KMS-11 (cell line): Measurements from ENCODE around the gene TICRR.
"Not testable (repeated sequence)": the region's sequence is repeated elsewhere in the genome, so short reads cannot be mapped to it uniquely, and the experiment has no call there.

Experiments used
- H2AFZ ChIP-seq: fragments of 200-600 bp; sonication (generic); 2 replicates; pipeline ENCODE4 v1.6.1; 2016; ENCODE audit warnings: antibody characterized with exemption, mixed run types, low read depth
- H3K27ac ChIP-seq: fragments of 200-600 bp; sonication (generic); 2 replicates; pipeline ENCODE4 v1.6.1; 2016; ENCODE audit warnings: mild to moderate bottlenecking, mixed run types
- H3K27me3 ChIP-seq: fragments of 200-600 bp; sonication (generic); 2 replicates; pipeline ENCODE4 v1.6.1; 2017; ENCODE audit warnings: mild to moderate bottlenecking, low read depth, mixed run types, moderate library complexity; ENCODE audit not compliant: insufficient read depth
- H3K36me3 ChIP-seq: fragments of 200-600 bp; sonication (generic); 2 replicates; pipeline ENCODE4 v1.6.1; 2017; ENCODE audit warnings: mild to moderate bottlenecking, mixed run types; ENCODE audit not compliant: insufficient read depth
- H3K4me1 ChIP-seq: fragments of 200-600 bp; sonication (generic); 2 replicates; pipeline ENCODE4 v1.6.1; 2016; ENCODE audit warnings: mild to moderate bottlenecking, low read depth, mixed run types; ENCODE audit not compliant: poor library complexity, severe bottlenecking
- H3K4me2 ChIP-seq: fragments of 200-600 bp; sonication (generic); 2 replicates; pipeline ENCODE4 v1.7.0; 2016; ENCODE audit warnings: mild to moderate bottlenecking, mixed run types
- H3K4me3 ChIP-seq: fragments of 200-600 bp; sonication (generic); IDR thresholded peaks from 2 replicates; pipeline ENCODE4 v1.6.1; 2017; ENCODE audit warnings: low read depth, low read length, mixed read lengths; ENCODE audit not compliant: insufficient read depth
- H3K79me2 ChIP-seq: fragments of 200-600 bp; sonication (generic); 2 replicates; pipeline ENCODE4 v1.6.1; 2016; ENCODE audit warnings: low read depth, mixed run types; ENCODE audit not compliant: insufficient read depth
- H3K9ac ChIP-seq: fragments of 200-600 bp; sonication (generic); 2 replicates; pipeline ENCODE4 v1.6.1; 2016; ENCODE audit warnings: mild to moderate bottlenecking, mixed run types
- H4K20me1 ChIP-seq: fragments of 200-600 bp; sonication (generic); 2 replicates; pipeline ENCODE4 v1.6.1; 2016; ENCODE audit warnings: mild to moderate bottlenecking, mixed run types; ENCODE audit not compliant: insufficient read depth
- TF ChIP-seq, protein P1 (sequence below): fragments of 200-600 bp; sonication (generic); conservative IDR thresholded peaks from 2 replicates; pipeline ENCODE4 v1.6.1; 2017; ENCODE audit warnings: low read depth, mild to moderate bottlenecking, antibody characterized with exemption, low read length, moderate library complexity, mixed read lengths

TICRR gene

DNA sequence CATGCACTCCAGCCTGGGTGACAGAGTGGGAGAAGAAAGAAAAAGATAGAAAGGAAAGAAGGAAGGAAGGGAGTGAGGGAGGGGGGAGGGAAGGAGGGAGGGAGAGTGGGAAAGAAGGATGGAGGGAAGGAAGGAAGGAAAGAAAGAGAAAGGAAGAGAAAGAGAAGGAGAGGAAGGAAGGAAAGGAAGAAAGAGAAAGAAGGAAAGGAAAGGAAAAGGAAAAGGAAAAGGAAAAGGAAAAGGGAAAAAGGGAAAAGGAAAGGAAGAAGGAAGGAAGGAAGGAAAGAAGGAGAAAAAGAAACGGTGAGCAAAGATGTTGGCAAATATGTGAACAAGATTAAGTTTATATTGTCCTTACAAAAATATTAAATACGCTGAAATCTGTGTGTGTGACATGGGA is 36.2 kb upstream of the TICRR start:
- no peak overlapping the region for H3K9ac ChIP-seq
- TF ChIP-seq, protein P1, sequence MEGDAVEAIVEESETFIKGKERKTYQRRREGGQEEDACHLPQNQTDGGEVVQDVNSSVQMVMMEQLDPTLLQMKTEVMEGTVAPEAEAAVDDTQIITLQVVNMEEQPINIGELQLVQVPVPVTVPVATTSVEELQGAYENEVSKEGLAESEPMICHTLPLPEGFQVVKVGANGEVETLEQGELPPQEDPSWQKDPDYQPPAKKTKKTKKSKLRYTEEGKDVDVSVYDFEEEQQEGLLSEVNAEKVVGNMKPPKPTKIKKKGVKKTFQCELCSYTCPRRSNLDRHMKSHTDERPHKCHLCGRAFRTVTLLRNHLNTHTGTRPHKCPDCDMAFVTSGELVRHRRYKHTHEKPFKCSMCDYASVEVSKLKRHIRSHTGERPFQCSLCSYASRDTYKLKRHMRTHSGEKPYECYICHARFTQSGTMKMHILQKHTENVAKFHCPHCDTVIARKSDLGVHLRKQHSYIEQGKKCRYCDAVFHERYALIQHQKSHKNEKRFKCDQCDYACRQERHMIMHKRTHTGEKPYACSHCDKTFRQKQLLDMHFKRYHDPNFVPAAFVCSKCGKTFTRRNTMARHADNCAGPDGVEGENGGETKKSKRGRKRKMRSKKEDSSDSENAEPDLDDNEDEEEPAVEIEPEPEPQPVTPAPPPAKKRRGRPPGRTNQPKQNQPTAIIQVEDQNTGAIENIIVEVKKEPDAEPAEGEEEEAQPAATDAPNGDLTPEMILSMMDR, result no peak
- H3K36me3 ChIP-seq, result no peaks in the 10 kb centered on the region
- H3K27me3 ChIP-seq, result no peaks in the 10 kb centered on the region
- no peaks in the 10 kb centered on the region for H3K79me2 ChIP-seq
- H2AFZ ChIP-seq, result no peak overlapping the region
- H3K27ac ChIP-seq, result no peak overlapping the region
- no peaks in the 10 kb centered on the region for H3K4me1 ChIP-seq
- no peaks in the 10 kb centered on the region for H4K20me1 ChIP-seq
- H3K4me2 ChIP-seq, result no peak overlapping the region
- H3K4me3 ChIP-seq, result no peak overlapping the region

DNA sequence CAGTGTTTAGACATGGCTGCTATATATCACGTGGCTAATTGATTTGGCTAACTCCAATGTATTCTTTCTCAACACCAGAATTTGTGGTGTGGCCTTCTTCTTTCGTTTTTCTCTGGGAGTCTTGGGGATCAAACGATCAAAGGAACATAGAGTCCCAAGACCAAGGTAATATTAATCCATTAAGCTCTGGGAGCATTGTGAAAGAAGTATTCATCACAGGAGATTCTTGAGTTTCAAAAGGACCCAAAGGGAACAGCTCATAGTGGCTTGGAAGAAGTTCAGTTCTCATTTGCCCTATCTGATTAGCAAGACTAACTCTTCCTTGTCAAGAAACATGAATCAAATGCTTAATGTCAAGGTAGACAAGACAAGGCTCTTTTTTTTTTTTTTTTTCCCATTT is 32.9 kb upstream of the TICRR start:
- Histone ChIP-seq H3K4me1 (no peaks in the 10 kb centered on the region), H3K27ac (no peak overlapping the region), H2AFZ (no peak overlapping the region), H4K20me1 (no peaks in the 10 kb centered on the region), H3K27me3 (no peaks in the 10 kb centered on the region), H3K79me2 (no peaks in the 10 kb centered on the region), H3K9ac (no peak overlapping the region), H3K36me3 (no peaks in the 10 kb centered on the region), H3K4me2 (no peak overlapping the region), H3K4me3 (no peak overlapping the region)
- TF ChIP-seq, protein P1, result no peak

DNA sequence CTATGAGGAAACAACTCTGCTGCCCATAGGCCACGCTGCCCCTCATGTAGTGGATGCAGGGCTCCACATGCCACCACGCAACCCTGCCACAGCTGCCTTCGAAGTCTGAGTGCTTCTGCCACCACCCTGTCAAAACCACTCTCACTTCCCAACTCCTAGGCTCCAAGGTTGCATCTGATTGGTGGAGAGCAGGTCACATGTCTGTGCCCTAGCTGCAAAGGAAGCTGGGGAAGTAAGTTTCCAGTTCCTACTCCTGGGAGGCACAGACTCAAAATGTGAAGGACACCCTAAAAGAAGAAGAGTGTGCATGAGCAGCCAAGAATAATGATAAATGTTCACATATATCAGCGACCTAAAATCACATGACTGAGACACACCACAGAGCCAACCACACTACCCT is 31.9 kb upstream of the TICRR start:
- TF ChIP-seq, protein P1, result no peak
- no peak overlapping the region for H3K4me2 ChIP-seq
- H3K4me1 ChIP-seq, result no peaks in the 10 kb centered on the region
- no peaks in the 10 kb centered on the region for H4K20me1 ChIP-seq
- no peak overlapping the region for H2AFZ ChIP-seq
- H3K4me3 ChIP-seq, result no peak overlapping the region
- H3K27me3 ChIP-seq, result no peaks in the 10 kb centered on the region
- H3K27ac ChIP-seq, result no peak overlapping the region
- no peaks in the 10 kb centered on the region for H3K36me3 ChIP-seq
- H3K9ac ChIP-seq, result no peak overlapping the region
- no peaks in the 10 kb centered on the region for H3K79me2 ChIP-seq

DNA sequence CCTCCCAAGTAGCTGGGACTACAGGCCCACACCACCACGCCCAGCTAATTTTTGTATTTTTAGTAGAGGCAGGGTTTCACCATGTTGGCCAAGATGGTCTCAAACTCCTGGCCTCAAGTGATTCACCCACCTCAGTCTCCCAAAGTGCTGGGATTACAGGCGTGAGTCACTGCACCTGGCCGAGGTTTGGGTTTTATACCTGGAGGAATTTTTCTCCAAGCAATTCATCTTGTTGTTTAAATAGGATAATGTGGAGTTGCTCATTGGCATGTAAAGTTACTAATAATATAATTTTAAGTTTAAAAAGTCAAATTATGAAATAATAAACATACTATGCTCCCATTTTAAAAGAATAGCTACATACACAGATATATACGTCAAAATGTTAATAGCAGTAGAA is 26.1 kb upstream of the TICRR start:
- not testable (repeated sequence) for H3K79me2 ChIP-seq, H3K27ac ChIP-seq, H3K9ac ChIP-seq, H3K4me3 ChIP-seq, H4K20me1 ChIP-seq, H3K4me1 ChIP-seq, H3K4me2 ChIP-seq, H3K27me3 ChIP-seq, H3K36me3 ChIP-seq, H2AFZ ChIP-seq

DNA sequence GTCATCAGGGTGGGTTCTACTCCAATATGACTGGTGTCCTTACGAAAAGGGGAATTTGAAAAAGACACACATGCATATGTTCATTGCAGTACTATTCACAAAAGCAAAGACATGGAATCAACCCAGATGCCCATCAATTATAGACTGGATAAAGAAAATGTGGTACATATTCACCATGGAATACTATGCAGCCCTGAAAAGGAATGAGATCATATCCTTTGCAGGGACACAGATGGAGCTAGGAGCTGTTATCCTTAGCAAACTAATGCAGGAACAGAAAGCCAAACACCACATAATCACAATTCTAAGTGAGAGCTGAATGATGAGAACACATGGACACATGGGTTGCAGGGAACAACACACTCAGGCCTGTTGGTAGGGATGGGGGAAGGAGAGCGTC is 24.8 kb upstream of the TICRR start:
- Histone ChIP-seq H3K4me1 (no peaks in the 10 kb centered on the region), H3K36me3 (no peaks in the 10 kb centered on the region), H4K20me1 (no peaks in the 10 kb centered on the region), H3K4me3 (no peak overlapping the region), H3K79me2 (no peaks in the 10 kb centered on the region), H2AFZ (no peak overlapping the region), H3K27ac (no peak overlapping the region), H3K4me2 (no peak overlapping the region), H3K9ac (no peak overlapping the region), H3K27me3 (no peaks in the 10 kb centered on the region)
- TF ChIP-seq, protein P1, result no peak
